H1 (cell line): ENCODE data around the gene RNF13.

Experiments used
- ASH2L ChIP-seq: fragments of 200-600, 300-600 bp; sonication (generic); IDR thresholded peaks from one replicate; pipeline ENCODE4 v1.7.1; 2017; ENCODE audit warnings: low read length
- BRCA1 ChIP-seq: IDR thresholded peaks from 2 replicates; pipeline ENCODE4 v1.6.1; 2012; ENCODE audit warnings: low read depth, low read length, improper control_type of control experiment
- CHD1 ChIP-seq: IDR thresholded peaks from 2 replicates; pipeline ENCODE4 v1.6.1; 2012; ENCODE audit warnings: low read depth, low read length, improper control_type of control experiment
- CHD2 ChIP-seq: IDR thresholded peaks from 2 replicates; pipeline ENCODE4 v1.6.1; 2012; ENCODE audit warnings: low read length, improper control_type of control experiment
- CREB1 ChIP-seq: IDR thresholded peaks from 2 replicates; pipeline ENCODE4 v1.6.1; 2012; ENCODE audit warnings: inconsistent platforms
- CTCF ChIP-seq, 3 experiments: IDR thresholded peaks; 1 replicate in 2 of 3; 2 replicates in 1 of 3; pipeline versions ENCODE4 v1.5.1 to v1.6.1; 2011; ENCODE audit warnings: low read length in 3 of 3, mild to moderate bottlenecking in 3 of 3, inconsistent platforms in 2 of 3, low read depth in 1 of 3, moderate library complexity in 1 of 3; ENCODE audit not compliant: insufficient read depth in 1 of 3; ENCODE audit errors: control extremely low read depth in 1 of 3
- EZH2 ChIP-seq: fragments of 200-600 bp; sonication (generic); IDR thresholded peaks from 2 replicates; pipeline ENCODE4 v1.7.1; 2012; ENCODE audit warnings: low read depth, mild to moderate bottlenecking, moderate library complexity, low read length, inconsistent platforms; ENCODE audit not compliant: severe bottlenecking
- NRF1 ChIP-seq: IDR thresholded peaks from 2 replicates; pipeline ENCODE4 v1.6.1; 2011; ENCODE audit warnings: mild to moderate bottlenecking, low read depth, low read length, improper control_type of control experiment
- POLR2AphosphoS5 ChIP-seq: IDR thresholded peaks from 2 replicates; pipeline ENCODE4 v1.6.1; 2011; ENCODE audit warnings: low read depth, low read length
- RNF2 ChIP-seq: fragments of 200-900, 300-1000 bp; sonication (generic); IDR thresholded peaks from 2 replicates; pipeline ENCODE4 v1.7.1; 2016; ENCODE audit warnings: borderline replicate concordance, low read depth, mild to moderate bottlenecking, antibody characterized with exemption, low read length; ENCODE audit not compliant: poor library complexity, severe bottlenecking; ENCODE audit errors: missing control alignments
- TF ChIP-seq, protein P1 (sequence below): IDR thresholded peaks from 2 replicates; pipeline ENCODE4 v1.6.1; 2012; ENCODE audit warnings: inconsistent platforms

- no peak for TF ChIP-seq CTCF (IDR thresholded peaks at IDR 0.05; ENCODE audit: control extremely low read depth in 1 of 3, insufficient read depth in 1 of 3, low read depth in 1 of 3, low read length in 3 of 3)
- TF ChIP-seq ASH2L, result no peak
- no peak for TF ChIP-seq CHD1
- TF ChIP-seq CREB1, result no peak
- TF ChIP-seq CHD2, result no peak
- TF ChIP-seq, protein P1, sequence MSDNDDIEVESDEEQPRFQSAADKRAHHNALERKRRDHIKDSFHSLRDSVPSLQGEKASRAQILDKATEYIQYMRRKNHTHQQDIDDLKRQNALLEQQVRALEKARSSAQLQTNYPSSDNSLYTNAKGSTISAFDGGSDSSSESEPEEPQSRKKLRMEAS, result no peak
- no peak for TF ChIP-seq POLR2AphosphoS5
- no peak for TF ChIP-seq BRCA1
- TF ChIP-seq NRF1, result no peak
- no peak for TF ChIP-seq EZH2
- TF ChIP-seq RNF2, result no peak
Measured at GRCh38 chr3:149867563-149867962, 54.5 kb downstream of the RNF13 start.
